Neural cell (in vitro differentiated cells): ENCODE results near the gene TNFRSF8.

Source experiments
- EP300 ChIP-seq: fragments of 450-650 bp; conservative IDR thresholded peaks from 2 replicates; pipeline ENCODE4 v1.6.1; 2014; ENCODE audit warnings: antibody characterized with exemption, mild to moderate bottlenecking, moderate library complexity; ENCODE audit not compliant: poor library complexity, severe bottlenecking
- EZH2 ChIP-seq: fragments of 200-600, 300-800 bp; shearing (Covaris generic), sonication (generic); IDR thresholded peaks from 2 replicates; pipeline ENCODE4 v1.6.1; 2014; ENCODE audit warnings: antibody characterized with exemption, low read length, borderline replicate concordance, mild to moderate bottlenecking; ENCODE audit not compliant: insufficient read depth, poor library complexity, severe bottlenecking
- RAD21 ChIP-seq: fragments of 450-650 bp; conservative IDR thresholded peaks from 2 replicates; pipeline ENCODE4 v1.6.1; 2014; ENCODE audit warnings: antibody characterized with exemption, mild to moderate bottlenecking, moderate library complexity
- TAF1 ChIP-seq: IDR thresholded peaks from 2 replicates; pipeline ENCODE4 v1.6.1; 2012; ENCODE audit warnings: low read depth
- TF ChIP-seq, protein P1 (sequence below): IDR thresholded peaks from 2 replicates; pipeline ENCODE4 v1.6.1; 2012; ENCODE audit warnings: borderline replicate concordance
- TF ChIP-seq, protein P2 (sequence below): fragments of 450-650 bp; IDR thresholded peaks from 2 replicates; pipeline ENCODE4 v1.5.1; 2014; ENCODE audit warnings: antibody characterized with exemption, mild to moderate bottlenecking, moderate library complexity; ENCODE audit not compliant: poor library complexity, severe bottlenecking

DNA sequence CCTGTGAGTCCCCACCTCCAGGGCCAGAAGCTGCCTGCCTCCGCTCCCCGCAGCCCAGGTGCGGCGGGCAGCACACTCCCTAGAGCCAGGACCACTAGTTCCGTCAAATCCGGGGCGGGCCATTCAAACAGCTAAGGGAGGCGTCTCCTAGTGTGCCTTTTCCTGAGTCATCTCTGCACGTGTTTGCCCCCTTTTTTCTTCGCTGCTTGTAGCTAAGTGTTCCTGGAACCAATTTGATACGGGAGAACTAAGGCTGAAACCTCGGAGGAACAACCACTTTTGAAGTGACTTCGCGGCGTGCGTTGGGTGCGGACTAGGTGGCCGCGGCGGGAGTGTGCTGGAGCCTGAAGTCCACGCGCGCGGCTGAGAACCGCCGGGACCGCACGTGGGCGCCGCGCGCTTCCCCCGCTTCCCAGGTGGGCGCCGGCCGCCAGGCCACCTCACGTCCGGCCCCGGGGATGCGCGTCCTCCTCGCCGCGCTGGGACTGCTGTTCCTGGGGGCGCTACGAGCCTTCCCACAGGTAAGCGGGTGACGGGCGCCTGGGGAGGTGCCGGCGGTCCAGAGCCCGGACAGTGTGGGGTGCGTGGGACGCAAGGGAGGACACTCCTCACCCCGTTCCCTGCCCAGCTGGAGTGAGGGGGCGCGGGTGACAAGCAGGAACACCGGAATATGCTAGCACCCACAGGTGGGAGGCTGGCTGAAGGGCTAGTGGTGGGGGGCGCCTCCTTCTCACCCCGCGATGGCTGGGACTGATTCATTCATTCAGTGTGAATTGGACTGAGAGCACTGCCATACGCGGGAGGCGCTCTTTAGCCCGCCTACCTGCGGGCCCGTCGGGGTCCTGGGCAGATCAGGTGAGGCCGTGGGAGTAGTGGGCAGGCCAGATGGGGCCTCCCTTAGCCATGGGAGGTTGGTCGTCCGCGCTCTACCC, at the start of gene TNFRSF8:
- TF ChIP-seq, protein P1, sequence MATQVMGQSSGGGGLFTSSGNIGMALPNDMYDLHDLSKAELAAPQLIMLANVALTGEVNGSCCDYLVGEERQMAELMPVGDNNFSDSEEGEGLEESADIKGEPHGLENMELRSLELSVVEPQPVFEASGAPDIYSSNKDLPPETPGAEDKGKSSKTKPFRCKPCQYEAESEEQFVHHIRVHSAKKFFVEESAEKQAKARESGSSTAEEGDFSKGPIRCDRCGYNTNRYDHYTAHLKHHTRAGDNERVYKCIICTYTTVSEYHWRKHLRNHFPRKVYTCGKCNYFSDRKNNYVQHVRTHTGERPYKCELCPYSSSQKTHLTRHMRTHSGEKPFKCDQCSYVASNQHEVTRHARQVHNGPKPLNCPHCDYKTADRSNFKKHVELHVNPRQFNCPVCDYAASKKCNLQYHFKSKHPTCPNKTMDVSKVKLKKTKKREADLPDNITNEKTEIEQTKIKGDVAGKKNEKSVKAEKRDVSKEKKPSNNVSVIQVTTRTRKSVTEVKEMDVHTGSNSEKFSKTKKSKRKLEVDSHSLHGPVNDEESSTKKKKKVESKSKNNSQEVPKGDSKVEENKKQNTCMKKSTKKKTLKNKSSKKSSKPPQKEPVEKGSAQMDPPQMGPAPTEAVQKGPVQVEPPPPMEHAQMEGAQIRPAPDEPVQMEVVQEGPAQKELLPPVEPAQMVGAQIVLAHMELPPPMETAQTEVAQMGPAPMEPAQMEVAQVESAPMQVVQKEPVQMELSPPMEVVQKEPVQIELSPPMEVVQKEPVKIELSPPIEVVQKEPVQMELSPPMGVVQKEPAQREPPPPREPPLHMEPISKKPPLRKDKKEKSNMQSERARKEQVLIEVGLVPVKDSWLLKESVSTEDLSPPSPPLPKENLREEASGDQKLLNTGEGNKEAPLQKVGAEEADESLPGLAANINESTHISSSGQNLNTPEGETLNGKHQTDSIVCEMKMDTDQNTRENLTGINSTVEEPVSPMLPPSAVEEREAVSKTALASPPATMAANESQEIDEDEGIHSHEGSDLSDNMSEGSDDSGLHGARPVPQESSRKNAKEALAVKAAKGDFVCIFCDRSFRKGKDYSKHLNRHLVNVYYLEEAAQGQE, result no peak
- TF ChIP-seq, protein P2, sequence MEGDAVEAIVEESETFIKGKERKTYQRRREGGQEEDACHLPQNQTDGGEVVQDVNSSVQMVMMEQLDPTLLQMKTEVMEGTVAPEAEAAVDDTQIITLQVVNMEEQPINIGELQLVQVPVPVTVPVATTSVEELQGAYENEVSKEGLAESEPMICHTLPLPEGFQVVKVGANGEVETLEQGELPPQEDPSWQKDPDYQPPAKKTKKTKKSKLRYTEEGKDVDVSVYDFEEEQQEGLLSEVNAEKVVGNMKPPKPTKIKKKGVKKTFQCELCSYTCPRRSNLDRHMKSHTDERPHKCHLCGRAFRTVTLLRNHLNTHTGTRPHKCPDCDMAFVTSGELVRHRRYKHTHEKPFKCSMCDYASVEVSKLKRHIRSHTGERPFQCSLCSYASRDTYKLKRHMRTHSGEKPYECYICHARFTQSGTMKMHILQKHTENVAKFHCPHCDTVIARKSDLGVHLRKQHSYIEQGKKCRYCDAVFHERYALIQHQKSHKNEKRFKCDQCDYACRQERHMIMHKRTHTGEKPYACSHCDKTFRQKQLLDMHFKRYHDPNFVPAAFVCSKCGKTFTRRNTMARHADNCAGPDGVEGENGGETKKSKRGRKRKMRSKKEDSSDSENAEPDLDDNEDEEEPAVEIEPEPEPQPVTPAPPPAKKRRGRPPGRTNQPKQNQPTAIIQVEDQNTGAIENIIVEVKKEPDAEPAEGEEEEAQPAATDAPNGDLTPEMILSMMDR, result no peak
- TF ChIP-seq EZH2 (no peak), RAD21 (no peak), EP300 (no peak), TAF1 (no peak)
